Hepatic stellate cell (primary cell): Measurements from ENCODE around the gene GLMN.
"Not testable (repeated sequence)": the region's sequence is repeated elsewhere in the genome, so short reads cannot be mapped to it uniquely, and the experiment has no call there.

Experiments
- DNase-seq: peaks from one replicate; pipeline ENCODE4 v3.0.0; 2011; ENCODE audit warnings: low spot score

The GLMN gene

DNA sequence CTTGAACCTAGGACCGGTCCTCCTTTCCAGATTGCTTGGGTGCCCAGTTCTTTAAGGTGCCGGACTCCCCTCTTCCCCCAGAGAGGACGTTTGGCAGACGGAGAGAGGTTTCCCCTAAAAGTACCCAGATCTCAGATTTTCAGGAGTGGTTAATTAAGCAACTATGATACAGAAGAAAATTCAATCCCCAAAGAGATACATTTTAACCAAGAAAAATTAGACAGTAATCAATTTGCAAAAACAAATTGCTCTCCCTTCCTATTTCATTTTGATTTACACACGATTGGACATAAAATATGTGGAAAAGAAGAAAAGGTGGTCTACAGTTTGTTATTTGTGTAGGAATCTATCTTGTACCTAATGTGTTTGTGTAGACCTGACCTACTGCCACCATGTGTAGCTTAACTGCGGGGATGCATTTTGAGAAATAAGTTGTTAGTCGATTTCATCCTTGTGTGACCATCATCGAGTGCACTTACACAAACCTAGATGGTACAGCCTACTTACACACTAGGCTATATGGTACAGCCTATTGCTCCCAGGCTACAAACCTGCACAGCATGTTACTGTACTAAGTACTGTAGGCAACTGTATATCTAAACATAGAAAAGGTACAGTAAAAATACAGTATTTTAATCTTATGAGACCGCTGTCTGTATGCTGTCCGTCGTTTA, 827 bp upstream of the GLMN start:
- DNase-seq = no peak

GRCh38 chr1:92298213-92298572, 594 bp downstream of the GLMN start:
- no peak for DNase-seq

- DNase-seq = peak; percentile 34
Observed at GRCh38 chr1:92291372-92291999, 7.3 kb downstream of the GLMN start.

- DNase-seq = not testable (repeated sequence)
Observed at GRCh38 chr1:92281411-92281810, 17.4 kb downstream of the GLMN start.

- DNase-seq = not testable (repeated sequence)
Observed at GRCh38 chr1:92279781-92280180, 19.0 kb downstream of the GLMN start.

DNA sequence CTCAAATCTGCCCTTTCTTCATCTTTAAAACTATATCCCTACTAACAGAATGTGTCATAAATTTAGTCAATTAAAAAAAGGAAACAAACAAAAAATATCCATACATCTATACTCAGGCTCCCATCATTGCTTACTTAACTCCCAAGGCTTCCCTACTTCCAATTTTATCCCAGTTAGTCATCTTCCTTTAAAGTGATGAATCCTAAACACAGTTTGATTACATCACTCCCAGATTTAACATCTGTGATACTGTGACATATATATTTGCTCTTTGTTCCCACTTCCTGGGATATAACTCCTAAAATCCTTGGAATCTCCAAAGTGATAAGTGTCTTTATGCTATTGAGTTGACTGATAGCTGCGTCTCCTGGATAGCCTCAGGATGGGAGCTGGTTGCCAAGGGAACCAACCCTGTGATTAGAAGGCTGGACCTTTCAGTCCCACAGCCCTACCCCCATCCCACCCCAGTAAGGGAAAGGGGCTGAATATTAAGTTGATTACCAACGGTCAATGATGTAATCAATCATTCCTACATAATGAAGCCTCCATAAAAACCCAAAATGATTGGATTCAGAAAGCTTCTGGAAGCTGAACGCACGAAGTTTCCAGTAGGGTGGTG, 21.6 kb downstream of the GLMN start:
- peak; percentile 48 for DNase-seq

GRCh38 chr1:92276082-92276481, 22.7 kb downstream of the GLMN start:
- no peak for DNase-seq

DNA sequence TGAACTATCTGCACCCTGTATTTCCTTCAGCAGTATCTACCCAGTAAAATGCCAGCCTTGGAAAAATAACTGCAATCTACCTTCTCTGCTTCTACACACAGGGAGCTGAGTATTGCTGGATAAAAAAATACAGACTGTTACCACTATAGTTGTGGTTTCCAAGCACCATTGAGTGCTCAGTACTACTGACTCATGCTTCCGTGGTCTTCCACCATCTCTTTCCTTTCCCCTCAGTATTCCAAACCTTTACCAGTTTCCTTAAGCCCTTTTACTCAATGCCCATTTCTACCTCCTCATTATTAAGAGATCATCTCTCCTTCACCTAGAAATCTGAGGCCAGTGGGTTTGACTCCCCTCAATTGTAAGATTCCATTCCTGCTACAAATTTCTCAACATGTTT, 23.8 kb downstream of the GLMN start:
- peak; percentile 14 for DNase-seq

DNA sequence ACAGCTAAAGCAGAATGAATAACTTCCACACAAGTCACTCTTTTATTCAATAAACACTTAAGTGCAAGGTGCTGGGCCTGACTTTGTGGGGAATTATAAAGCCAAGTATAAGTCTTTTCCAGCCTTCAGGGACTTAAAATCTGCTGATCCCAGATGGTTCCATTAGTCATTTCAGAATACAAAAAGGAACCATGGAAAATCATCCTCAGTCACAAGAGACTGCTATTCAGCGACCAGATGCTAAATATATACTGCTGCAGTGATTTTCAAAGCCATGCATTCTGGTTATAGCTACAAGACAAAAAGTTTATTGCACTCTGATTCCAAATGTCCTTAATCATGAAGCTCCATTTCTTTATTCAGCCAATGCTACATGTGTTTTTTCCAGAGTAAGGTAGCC, 25.7 kb downstream of the GLMN start:
- DNase-seq = no peak

DNA sequence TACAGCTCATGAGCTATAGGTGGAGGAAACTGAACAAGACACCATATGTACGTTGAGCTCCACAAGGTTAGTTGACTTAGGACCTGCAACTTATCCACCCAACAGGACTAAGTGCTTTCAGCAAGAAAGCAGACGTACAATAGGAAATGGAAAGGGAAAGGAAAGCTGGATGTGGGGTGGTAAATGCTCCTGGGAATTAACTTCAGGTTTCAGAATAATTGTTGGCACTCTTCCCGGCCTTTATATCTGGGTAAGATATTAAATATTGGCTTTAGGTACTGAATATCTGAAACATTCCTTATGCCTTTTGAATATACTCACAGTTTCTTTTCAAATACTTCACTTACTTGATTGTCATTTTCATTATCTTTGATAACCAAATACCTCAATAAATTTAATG, 36.3 kb downstream of the GLMN start:
- DNase-seq = no peak

DNA sequence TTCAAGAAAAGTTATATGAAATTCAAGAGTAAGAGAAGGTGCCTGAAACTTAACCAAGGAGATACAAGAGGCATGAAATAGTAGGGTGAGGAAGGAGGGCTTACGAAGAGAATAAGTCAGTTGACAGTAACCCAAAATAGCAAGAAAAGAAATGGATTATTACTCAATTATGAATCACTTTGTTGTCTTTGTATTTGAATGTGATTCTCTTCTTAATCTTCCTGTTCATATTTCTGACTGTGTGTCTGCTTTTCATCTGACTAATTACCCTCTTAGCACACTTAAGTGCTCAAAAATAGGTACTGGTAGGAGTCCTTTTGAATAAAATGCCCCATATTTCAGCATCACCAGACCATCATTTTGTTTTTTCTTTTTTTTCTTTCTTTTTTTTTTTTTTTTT, 39.4 kb downstream of the GLMN start:
- DNase-seq = no peak

- DNase-seq = not testable (repeated sequence)
Observed at GRCh38 chr1:92254714-92255113, 44.1 kb downstream of the GLMN start.

GRCh38 chr1:92244376-92244775, 54.4 kb downstream of the GLMN start:
- DNase-seq = no peak

- DNase-seq = no peak
Observed at GRCh38 chr1:92240034-92240433, 58.8 kb downstream of the GLMN start.

DNA sequence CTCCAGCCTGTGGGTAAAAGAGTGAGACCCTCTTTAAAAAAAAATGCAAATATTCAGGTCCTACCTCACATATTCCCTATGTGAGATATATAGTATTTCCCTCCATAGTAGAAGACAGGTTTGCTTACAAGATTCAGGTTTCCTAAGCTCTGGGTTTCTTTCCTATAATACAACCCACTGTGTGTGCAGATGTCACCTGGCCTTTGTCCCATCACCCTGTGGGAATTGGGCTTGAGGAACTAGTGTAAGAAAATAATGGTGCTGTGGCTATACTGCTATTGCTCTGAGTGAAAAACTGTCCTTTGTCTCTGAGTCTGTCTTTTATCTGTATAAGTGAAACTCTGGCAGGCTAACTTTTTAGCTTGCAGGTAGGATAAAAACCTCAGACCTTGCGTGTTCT, 68.1 kb downstream of the GLMN start:
- no peak for DNase-seq

DNA sequence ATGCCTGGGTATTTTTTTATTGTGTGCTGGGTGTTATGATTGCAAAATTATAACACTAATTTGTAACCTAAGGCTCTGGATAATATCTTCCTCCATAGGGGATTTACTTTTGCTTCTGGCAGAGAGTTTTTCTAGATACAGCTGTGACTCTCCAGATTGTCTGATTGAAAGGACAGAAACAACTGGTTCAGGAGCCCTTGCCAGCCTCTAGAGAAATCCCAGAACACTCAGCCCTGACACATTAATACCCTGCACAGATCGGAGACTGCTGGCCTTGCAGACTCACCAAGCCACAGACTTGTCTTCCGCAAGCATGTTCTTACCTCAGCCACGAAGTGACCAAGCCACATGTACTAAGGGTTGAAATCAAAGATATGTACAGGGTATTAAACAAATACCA, 70.4 kb downstream of the GLMN start:
- no peak for DNase-seq

DNA sequence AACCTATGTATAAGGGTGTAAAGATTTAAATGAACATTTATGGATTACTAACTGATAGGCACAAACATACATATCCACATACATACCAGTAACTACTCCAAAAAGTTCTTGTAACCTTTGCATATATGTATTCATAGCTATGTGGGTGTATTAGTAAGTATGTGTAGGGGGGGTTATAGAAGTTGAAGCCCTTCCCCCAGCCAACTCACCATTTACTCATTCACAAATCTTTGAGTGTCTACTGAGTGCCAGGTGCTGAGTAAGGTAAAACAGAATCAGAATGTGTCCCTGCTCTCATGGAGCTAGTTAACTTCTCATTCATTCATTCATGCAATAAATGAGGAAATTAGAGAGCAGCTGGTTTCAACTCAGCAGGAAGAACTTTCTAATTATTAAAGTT, 79.8 kb downstream of the GLMN start:
- no peak for DNase-seq

GRCh38 chr1:92218559-92218958, 80.2 kb downstream of the GLMN start:
- DNase-seq = no peak

GRCh38 chr1:92217721-92218120, 81.1 kb downstream of the GLMN start, which contains the start of gene C1orf146:
Gene C1orf146 (plus strand): TSS chr1:92217915. CDS start chr1:92231421, 13,506 bp downstream.
- DNase-seq = no peak

DNA sequence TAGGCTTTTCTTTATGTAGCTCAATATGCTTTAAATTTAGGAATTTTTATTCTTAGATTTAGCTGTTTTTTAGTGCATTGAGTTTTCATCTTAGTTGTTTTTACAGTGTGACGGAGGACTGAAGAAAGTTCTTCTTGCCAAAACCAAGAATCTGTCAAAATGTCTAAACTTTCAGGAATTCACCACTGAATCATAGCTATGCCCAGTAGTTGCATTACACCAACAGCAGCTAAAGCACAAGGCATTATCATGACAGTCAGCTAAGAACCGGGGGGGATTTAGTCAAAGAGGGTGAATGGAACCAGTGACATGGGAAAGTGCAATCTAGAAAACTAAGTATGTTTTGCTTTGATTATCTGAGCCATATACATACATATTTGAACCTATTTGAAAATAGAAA, 87.6 kb downstream of the GLMN start:
- peak; percentile 74 for DNase-seq

DNA sequence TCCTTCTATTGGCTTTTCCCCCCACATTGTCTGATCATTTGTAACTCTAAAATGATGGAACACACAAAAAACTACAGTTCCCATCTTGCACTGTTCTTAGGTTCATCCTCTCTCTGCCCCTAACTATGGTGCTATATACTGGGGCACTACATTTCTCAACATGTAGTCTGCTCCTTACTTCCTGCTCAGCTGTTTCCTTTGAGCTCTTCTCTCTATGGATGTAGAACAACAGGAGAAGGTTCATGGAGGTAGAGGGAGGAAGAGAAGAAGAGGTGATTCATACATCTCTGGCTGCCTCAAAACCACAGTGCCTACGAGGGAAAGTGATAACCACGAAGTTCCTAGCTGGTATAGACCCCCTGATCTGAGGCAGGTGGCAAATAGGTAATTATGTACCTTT, 88.1 kb downstream of the GLMN start:
- no peak for DNase-seq

DNA sequence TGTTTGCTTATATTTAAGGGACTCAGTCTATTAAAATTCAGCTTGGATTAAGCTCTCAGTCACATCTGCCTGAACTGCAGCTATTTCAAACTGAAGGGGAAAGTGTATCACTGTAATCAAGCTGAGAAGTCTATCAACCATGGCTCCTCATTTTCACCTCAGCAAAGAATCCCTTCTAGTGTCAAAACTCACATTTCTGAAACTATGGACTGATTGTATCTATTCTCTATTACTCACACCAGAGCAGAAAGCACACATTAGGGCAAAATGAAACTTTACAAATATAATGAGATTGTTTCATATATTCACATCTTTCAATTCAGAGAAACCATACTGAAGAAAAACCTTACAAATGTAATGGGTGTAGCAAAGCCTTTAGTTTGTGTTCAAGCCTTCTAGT, 95.7 kb downstream of the GLMN start:
- DNase-seq = no peak

DNA sequence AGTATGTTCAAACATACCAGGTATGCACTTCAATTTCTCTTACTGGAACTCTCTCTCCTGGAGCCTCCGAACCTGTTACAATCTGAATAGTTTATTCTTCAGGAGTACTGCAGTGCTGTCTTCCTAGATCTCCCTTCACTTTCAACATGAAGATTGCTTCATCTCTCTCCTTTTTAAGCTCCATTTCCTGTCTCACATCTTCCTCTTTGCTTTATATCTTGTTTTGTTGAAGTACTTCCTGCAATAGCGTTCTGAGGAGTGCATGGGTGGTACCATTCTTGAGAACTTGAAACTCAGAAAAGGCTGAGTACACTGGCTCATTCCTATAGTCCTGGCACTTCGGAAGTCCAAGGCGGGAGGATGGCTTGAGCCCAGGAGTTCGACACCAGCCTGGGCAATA, 96.8 kb downstream of the GLMN start:
- no peak for DNase-seq
